ENCODE data around the gene PHETA2. TPM values are rescaled to one million over a fixed set of nuclear protein-coding genes. Genes with fewer than 3 reads are reported as not detected.

The PHETA2 gene
- 1.7 and 4.7 TPM in 2 replicates for total RNA-seq

GRCh38 chr22:42074132-42074811, at the start of gene PHETA2:
PHETA2 (plus strand) TSS chr22:42074248; CDS start chr22:42077294, 3,046 bp downstream.

DNA sequence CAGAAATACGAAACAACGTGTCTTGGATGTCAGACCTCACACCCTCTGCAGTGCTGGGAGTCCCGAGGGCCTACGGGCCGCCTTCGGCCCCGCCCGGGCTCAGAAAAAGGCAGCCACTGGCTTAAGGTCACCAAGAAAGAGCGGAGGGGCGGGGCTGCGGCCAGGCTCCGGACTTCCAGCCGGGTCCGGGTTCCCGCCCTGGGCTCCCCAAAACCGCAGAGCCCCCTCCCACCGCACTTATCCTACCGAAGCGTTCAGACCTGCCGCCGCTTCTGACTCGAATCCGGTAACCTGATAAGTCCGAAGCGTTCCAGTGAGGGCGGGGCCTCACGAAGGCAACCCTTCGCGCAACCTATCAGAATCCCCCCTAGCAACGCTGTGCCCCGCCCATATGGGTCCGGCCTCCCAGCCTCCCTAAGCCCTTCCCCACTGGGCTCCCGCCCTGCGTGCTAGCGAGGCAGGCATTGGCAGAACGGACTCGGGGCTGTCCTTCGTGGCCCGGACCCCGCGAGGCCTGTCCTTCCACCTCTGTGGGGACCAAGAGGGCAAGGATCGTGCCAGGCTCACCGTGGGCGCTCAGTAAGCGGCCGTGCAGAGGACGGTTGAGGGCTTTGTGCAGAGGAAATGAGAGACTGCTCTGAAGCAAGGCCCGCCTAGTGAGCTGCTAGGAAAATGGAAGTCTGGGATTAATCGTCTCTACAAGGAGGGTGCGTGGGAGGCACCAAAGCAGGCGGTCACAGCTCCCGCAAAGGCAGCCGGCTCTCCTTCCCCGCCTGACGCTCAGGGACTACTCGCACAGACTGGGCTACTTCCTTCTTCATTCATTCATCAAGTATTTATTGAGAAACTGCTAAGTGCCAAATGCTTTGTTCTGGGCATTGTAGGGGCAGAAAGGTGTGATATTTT, 3.3 kb upstream of the PHETA2 start, which contains the start of gene NAGA:
TSS of gene NAGA (minus strand) at position 296 of the 906 bp plus-strand sequence. CDS start 515 bp downstream, outside the sequence.

DNA sequence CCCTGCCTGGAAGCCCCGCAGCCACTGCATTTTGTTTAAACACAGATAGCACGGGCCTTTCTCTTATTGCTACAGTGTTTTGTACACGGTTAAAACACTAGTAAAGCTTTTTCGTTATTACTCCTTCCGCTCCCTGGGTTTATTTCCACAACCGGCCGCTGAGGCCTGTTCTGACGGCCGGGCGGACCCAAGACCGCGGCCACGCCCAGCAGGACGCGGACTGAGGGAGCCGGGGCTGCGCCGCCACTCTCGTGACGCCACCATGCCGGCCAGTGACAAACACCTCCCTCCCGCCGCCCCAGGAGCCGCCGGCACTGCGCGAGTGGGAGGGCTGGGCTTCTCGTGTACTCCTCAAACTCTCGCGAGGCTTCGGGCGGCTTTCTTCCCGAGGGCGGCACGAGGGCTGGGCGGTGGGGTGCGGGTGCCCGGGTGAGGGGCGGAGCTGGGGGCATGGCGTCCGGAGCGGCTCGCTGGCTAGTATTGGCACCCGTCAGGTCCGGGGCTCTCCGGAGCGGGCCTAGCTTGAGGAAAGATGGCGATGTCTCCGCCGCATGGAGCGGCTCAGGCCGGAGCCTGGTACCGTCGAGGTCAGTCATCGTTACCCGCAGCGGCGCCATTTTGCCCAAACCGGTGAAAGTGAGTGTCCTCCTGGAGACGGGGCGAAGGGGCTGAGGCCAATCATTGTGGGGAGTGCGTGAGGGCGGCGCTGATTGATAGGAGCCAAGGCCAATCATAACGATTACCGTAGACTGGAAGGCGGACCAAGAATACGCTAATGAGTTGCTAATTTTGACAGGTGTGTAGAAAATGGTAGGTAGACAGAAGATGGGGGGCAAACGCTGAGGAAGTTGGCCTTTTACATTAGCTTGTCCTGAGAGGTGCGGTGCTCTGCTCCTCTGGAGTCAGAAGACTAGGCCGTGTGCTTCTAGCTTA, 5.5 kb downstream of the PHETA2 start, which contains the start of gene SMDT1:
TSS of gene SMDT1 (plus strand) at position 382 of the 933 bp plus-strand sequence. CDS start at position 451, 69 bp downstream.

DNA sequence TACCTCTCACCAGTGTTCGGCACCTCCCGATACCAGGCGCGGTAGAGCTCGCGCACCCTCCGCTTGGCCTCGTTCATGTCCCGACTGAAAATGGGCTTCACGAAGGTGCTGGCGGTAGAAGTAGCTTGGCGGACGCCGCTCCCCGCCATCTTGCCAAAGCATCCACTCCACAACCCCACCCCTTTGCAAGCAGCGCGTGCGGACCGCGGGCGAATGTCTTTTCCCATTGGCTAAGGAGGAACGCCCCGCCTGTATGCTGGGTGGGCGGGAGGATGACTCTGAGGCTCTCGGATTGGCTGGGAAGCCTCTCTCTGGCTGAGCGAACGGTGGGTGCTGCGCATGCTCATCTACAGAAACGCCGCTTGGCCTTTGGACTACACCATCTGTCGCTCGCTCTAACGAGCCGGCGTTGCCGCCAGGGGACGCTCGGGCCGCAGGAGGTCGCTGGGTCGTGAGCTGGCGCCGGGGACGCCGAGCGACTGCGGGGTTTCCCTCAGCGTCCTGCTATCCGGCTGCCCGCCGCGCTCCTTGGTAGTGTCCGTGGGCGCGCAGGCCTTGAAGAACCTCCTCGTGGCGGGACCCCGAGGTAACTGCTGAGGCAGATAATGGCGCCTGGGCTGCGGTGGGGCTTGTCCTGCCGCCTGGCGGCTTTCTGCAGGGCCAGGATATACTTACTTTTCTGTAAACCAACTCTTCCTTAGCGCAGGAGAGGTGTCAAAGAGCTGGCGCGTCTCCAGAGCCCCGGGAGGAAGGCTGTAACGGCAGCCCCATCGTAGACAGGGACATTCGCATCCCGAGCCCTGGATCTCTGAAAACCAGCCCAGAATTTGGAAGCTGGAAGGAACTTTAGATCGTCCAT, 16.8 kb downstream of the PHETA2 start, which contains the start of gene NDUFA6:
TSS of gene NDUFA6 (minus strand) at position 177 of the 859 bp plus-strand sequence. CDS start at position 149, 28 bp downstream.

Other genes with a start within 250 kb of the PHETA2 start
- gene SREBF2, start 241.1 kb upstream of the PHETA2 start, total RNA-seq, result 84.0 and 103 TPM in 2 replicates
- gene SHISA8, start 159.2 kb upstream of the PHETA2 start, total RNA-seq, result not detected in 2 replicates
- gene TNFRSF13C, start 147.4 kb upstream of the PHETA2 start, total RNA-seq, result 0.09 and 0.14 TPM in 2 replicates
- gene CENPM, start 127.1 kb upstream of the PHETA2 start, total RNA-seq, result 28.6 and 41.3 TPM in 2 replicates
- gene SEPTIN3, start 104.8 kb upstream of the PHETA2 start, total RNA-seq, result 0.14 TPM in 1 of 2 replicates, not detected in the other
- under 0.01 TPM in 1 of 2 replicates, not detected in the other for gene WBP2NL, start 75.5 kb upstream of the PHETA2 start, total RNA-seq
- 30.2 and 32.7 TPM in 2 replicates for gene NAGA, start 3.4 kb upstream of the PHETA2 start, total RNA-seq
- gene SMDT1, start 5.5 kb downstream of the PHETA2 start, total RNA-seq, result 1.9 and 4.7 TPM in 2 replicates
- gene NDUFA6, start 16.5 kb downstream of the PHETA2 start, total RNA-seq, result 54.3 and 88.2 TPM in 2 replicates
- gene CYP2D6, start 56.6 kb downstream of the PHETA2 start, total RNA-seq, result 0.28 TPM in 1 of 2 replicates, not detected in the other
- 34.0 and 42.8 TPM in 2 replicates for gene TCF20, start 196.4 kb downstream of the PHETA2 start, total RNA-seq